ENCODE measurements around the gene RAD51AP1.

RAD51AP1 gene

GRCh38 chr12:4552191-4552590 lies 13.5 kb downstream of the RAD51AP1 start:
- DNase-seq (ENCODE audit: low spot score) = no peak

- no peak for DNase-seq (ENCODE audit: low spot score)
These were observed 15.3 kb downstream of the RAD51AP1 start for GRCh38 chr12:4553943-4554342.

- DNase-seq (ENCODE audit: low spot score) = no peak
These were observed 17.1 kb downstream of the RAD51AP1 start for GRCh38 chr12:4555804-4556203.

GRCh38 chr12:4556735-4557530 lies 18.2 kb downstream of the RAD51AP1 start:
- no peak for DNase-seq (ENCODE audit: low spot score)

GRCh38 chr12:4557586-4557985 lies 18.9 kb downstream of the RAD51AP1 start:
- DNase-seq (ENCODE audit: low spot score) = no peak

- DNase-seq (ENCODE audit: low spot score) = no peak
These were observed 19.5 kb downstream of the RAD51AP1 start for GRCh38 chr12:4558171-4558570.

GRCh38 chr12:4562034-4562657 lies 23.5 kb downstream of the RAD51AP1 start, which contains the start of gene DYRK4:
DYRK4 (plus strand) TSS chr12:4562208; CDS start chr12:4562246, 38 bp downstream.
- DNase-seq (ENCODE audit: low spot score) = no peak

GRCh38 chr12:4563336-4563735 lies 24.6 kb downstream of the RAD51AP1 start:
- DNase-seq (ENCODE audit: low spot score) = no peak

GRCh38 chr12:4564818-4565217 lies 26.1 kb downstream of the RAD51AP1 start:
- DNase-seq (ENCODE audit: low spot score) = peak; percentile 37

GRCh38 chr12:4566474-4566873 lies 27.8 kb downstream of the RAD51AP1 start:
- DNase-seq (ENCODE audit: low spot score) = peak; percentile 49

GRCh38 chr12:4567073-4567881 lies 28.6 kb downstream of the RAD51AP1 start:
- peak; percentile 49 for DNase-seq (ENCODE audit: low spot score)

- no peak for DNase-seq (ENCODE audit: low spot score)
These were observed 30.6 kb downstream of the RAD51AP1 start for GRCh38 chr12:4569261-4569660.

GRCh38 chr12:4572680-4573079 lies 34.0 kb downstream of the RAD51AP1 start:
- DNase-seq (ENCODE audit: low spot score) = no peak

- peak; percentile 58 for DNase-seq (ENCODE audit: low spot score)
These were observed 40.8 kb downstream of the RAD51AP1 start for GRCh38 chr12:4579305-4580102.

- DNase-seq (ENCODE audit: low spot score) = no peak
These were observed 41.6 kb downstream of the RAD51AP1 start for GRCh38 chr12:4580281-4580688.

- no peak for DNase-seq (ENCODE audit: low spot score)
These were observed 45.6 kb downstream of the RAD51AP1 start for GRCh38 chr12:4584281-4584680.

- DNase-seq (ENCODE audit: low spot score) = no peak
These were observed 46.2 kb downstream of the RAD51AP1 start for GRCh38 chr12:4584896-4585295.

GRCh38 chr12:4586500-4586899 lies 47.8 kb downstream of the RAD51AP1 start:
- DNase-seq (ENCODE audit: low spot score) = no peak

GRCh38 chr12:4587108-4587507 lies 48.4 kb downstream of the RAD51AP1 start:
- DNase-seq (ENCODE audit: low spot score) = no peak

- no peak for DNase-seq (ENCODE audit: low spot score)
These were observed 50.2 kb downstream of the RAD51AP1 start for GRCh38 chr12:4588916-4589315.

GRCh38 chr12:4589941-4590340 lies 51.3 kb downstream of the RAD51AP1 start:
- no peak for DNase-seq (ENCODE audit: low spot score)

- no peak for DNase-seq (ENCODE audit: low spot score)
These were observed 52.5 kb downstream of the RAD51AP1 start for GRCh38 chr12:4591180-4591687.
